ENCODE data around the gene FAHD1.
"Not testable (repeated sequence)": the region's sequence is repeated elsewhere in the genome, so short reads cannot be mapped to it uniquely, and the experiment has no call there.

FAHD1 gene

DNA sequence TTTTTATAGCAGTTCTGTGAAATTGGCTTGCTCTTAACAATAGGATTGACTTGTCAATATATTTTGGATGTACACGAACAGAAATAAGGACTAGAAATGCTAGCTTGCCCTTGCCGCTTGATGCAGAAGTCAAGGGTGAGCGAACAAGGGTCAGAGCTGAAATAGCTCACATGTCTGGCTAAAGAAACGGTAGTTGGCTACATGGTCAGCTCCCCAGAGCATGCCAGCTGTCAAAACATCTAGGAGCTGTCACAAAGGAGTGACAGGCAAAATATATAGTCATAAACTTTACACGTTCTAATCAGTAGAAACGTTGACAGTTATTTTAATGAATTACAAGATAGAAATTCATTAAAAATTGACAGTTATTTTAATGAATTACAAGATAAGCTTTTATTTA is 47.8 kb downstream of the FAHD1 start:
- no peak for TF ChIP-seq JUND (IDR thresholded peaks at IDR 0.05; ENCODE audit: low read depth)
- in situ Hi-C loops (cut with HindIII; ENCODE audit: low pct_unique_long_range_greater_than_20kb, low sequenced_read_pairs): no loop called here
- no peak for DNase-seq (ENCODE audit: low read depth in 1 of 2, low spot score in 1 of 2)

DNA sequence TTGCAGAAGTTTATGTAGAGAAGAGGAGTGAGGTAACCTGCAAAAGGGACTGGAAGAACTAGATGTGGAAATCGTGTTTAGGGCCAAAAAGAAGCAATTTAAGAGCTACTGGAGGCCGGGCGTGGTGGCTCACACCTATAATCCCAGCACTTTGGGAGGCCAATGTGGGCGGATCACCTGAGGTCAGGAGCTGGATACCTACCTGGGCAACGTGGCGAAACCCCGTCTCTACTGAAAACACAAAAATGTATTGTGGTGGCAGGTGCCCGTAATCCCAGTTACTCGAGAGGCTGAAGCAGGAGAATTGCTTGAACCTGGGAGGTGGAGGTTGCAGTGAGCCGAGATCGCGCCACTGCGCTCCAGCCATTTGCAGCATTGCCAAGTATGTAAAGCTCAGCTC is 49.1 kb downstream of the FAHD1 start:
- in situ Hi-C loops (cut with HindIII; ENCODE audit: low pct_unique_long_range_greater_than_20kb, low sequenced_read_pairs); DNase-seq (ENCODE audit: low read depth in 1 of 2, low spot score in 1 of 2): not testable (repeated sequence)

DNA sequence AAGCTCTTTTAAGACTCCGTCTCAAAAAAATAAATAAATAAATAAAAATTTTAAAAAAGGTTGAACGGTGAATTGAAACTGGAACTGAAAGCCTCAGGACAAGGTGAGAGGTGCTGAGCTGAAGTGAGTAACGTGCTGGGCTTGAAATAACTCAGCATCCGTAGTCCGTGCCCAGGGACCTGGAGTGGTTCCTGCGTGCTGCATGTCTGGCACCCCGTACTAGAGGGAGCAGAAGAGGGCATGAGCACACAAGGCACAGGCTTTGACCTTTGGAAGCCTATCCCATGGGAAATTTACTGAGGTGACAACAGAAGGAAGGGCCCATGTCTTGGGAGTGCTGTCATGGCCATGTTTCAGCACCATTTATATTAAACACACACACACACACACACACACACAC is 49.5 kb downstream of the FAHD1 start:
- no peak for TF ChIP-seq JUND (IDR thresholded peaks at IDR 0.05; ENCODE audit: low read depth)
- in situ Hi-C loops (cut with HindIII; ENCODE audit: low pct_unique_long_range_greater_than_20kb, low sequenced_read_pairs): no loop called here
- no peak for DNase-seq (ENCODE audit: low read depth in 1 of 2, low spot score in 1 of 2)

DNA sequence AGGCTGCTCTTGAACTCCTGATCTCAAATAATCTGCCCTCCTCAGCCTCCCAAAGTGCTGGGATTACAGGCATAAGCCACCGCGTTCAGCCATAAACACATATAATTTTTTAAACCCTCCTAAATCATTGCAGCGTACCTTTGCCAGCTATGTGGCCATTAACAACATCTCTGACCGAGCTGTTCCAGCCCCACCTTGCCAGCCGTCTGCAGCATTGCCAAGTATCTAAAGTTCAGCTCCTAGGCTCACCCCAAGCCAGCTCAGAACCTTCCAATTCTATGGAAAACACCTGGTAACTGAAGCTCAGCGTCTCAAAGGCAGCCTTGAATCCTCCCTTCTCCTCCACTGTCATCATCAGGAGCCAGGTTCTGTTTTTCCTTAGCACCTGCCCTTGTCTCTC is 50.1 kb downstream of the FAHD1 start:
- in situ Hi-C loops (cut with HindIII; ENCODE audit: low pct_unique_long_range_greater_than_20kb, low sequenced_read_pairs): no loop called here
- no peak for TF ChIP-seq JUND (IDR thresholded peaks at IDR 0.05; ENCODE audit: low read depth)
- DNase-seq (ENCODE audit: low read depth in 1 of 2, low spot score in 1 of 2): no peak

DNA sequence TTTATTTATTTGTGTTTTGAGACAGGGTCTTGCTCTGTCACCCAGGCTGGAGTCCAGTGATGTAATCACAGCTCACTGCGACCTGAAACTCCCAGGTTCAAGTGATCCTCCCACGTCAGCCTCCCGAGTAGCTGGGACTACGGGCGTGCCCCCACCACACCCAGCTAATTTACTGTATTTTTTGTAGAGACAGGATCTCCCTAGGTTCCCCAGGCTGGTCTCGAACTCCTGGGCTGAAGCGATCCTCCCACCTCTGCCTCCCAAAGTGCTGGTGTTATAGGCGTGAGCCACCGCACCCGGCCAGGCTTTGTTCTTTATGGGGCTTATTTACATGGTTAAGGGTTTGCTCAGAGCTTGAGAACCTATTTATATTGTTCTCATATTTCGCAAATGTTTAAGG is 50.8 kb downstream of the FAHD1 start:
- TF ChIP-seq JUND (IDR thresholded peaks at IDR 0.05; ENCODE audit: low read depth): no peak
- in situ Hi-C loops (cut with HindIII; ENCODE audit: low pct_unique_long_range_greater_than_20kb, low sequenced_read_pairs): no loop called here
- DNase-seq (ENCODE audit: low read depth in 1 of 2, low spot score in 1 of 2): no peak

DNA sequence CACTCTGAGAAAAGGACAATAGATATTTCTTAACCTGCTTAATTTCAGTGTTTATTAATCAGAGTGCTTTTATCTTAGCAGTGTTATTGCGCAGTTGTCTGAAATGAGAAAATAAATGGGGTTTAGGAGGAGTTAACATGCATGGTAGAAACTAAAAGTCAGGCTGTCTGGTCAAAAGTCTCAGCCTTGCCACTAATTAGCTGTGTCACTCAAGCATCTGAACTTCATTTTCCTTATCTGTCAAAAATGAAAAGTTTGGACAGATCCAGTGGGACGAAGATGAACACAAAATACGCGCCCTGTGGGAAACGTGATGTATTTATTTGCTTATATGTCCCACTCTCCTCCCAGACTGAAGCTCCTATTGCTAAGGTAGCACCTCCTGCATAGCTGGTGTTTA is 51.2 kb downstream of the FAHD1 start:
- no peak for DNase-seq (ENCODE audit: low read depth in 1 of 2, low spot score in 1 of 2)
- in situ Hi-C loops (cut with HindIII; ENCODE audit: low pct_unique_long_range_greater_than_20kb, low sequenced_read_pairs): no loop called here
- TF ChIP-seq JUND (IDR thresholded peaks at IDR 0.05; ENCODE audit: low read depth): no peak
